ENCODE results near the gene PHACTR4. TPM values are rescaled to one million over a fixed set of nuclear protein-coding genes. Genes with fewer than 3 reads are reported as not detected.

The PHACTR4 gene
- total RNA-seq, 1 donor from 2014 or later = 67.5 TPM

GRCh38 chr1:28328228-28328648 lies 41.3 kb upstream of the PHACTR4 start:
- Mint-ChIP-seq H3K4me1 (peaks cover 21% of the 10 kb centered on the region), H3K36me3 (peaks cover 14% of the 10 kb centered on the region), H3K4me3 (peak overlapping the region; percentile 94), H3K27me3 (ENCODE audit: low read depth) (no peaks in the 10 kb centered on the region), H3K9me3 (no peaks in the 10 kb centered on the region), H3K27ac (peak overlapping the region; percentile 100)
- no peak for DNase-seq (ENCODE audit: low spot score in 2 of 2, unreplicated experiment in 2 of 2)
- TF ChIP-seq CTCF (IDR thresholded peaks at IDR 0.05; ENCODE audit: unreplicated experiment) = no peak

- Mint-ChIP-seq H3K36me3 (peaks cover 15% of the 10 kb centered on the region), H3K4me1 (peaks cover 18% of the 10 kb centered on the region), H3K27ac (peak overlapping the region; percentile 100), H3K27me3 (ENCODE audit: low read depth) (no peaks in the 10 kb centered on the region), H3K4me3 (peak overlapping the region; percentile 94), H3K9me3 (no peaks in the 10 kb centered on the region)
- peak in 1 of 2 experiments; percentile 40 for DNase-seq (ENCODE audit: low spot score in 2 of 2, unreplicated experiment in 2 of 2)
- TF ChIP-seq CTCF (IDR thresholded peaks at IDR 0.05; ENCODE audit: unreplicated experiment) = no peak
Observed at GRCh38 chr1:28329395-28330153, 40.0 kb upstream of the PHACTR4 start.

GRCh38 chr1:28338897-28339296 lies 30.6 kb upstream of the PHACTR4 start:
- no peaks in the 10 kb centered on the region for H3K9me3 Mint-ChIP-seq
- no peaks in the 10 kb centered on the region for H3K27me3 Mint-ChIP-seq (ENCODE audit: low read depth)
- DNase-seq (ENCODE audit: low spot score in 2 of 2, unreplicated experiment in 2 of 2) = no peak
- TF ChIP-seq CTCF (IDR thresholded peaks at IDR 0.05; ENCODE audit: unreplicated experiment) = no peak
- no peak overlapping the region for H3K27ac Mint-ChIP-seq
- no peaks in the 10 kb centered on the region for H3K4me1 Mint-ChIP-seq
- peaks cover 2% of the 10 kb centered on the region for H3K36me3 Mint-ChIP-seq
- no peak overlapping the region for H3K4me3 Mint-ChIP-seq

- TF ChIP-seq CTCF (IDR thresholded peaks at IDR 0.05; ENCODE audit: unreplicated experiment) = no peak
- DNase-seq (ENCODE audit: low spot score in 2 of 2, unreplicated experiment in 2 of 2) = no peak
- Mint-ChIP-seq H3K4me1 (no peaks in the 10 kb centered on the region), H3K4me3 (no peak overlapping the region), H3K9me3 (no peaks in the 10 kb centered on the region), H3K27me3 (ENCODE audit: low read depth) (no peaks in the 10 kb centered on the region), H3K36me3 (peaks cover 2% of the 10 kb centered on the region), H3K27ac (no peak overlapping the region)
Observed at GRCh38 chr1:28339551-28339950, 30.0 kb upstream of the PHACTR4 start.

GRCh38 chr1:28340221-28340974 lies 29.1 kb upstream of the PHACTR4 start:
- DNase-seq (ENCODE audit: low spot score in 2 of 2, unreplicated experiment in 2 of 2) = no peak
- no peaks in the 10 kb centered on the region for H3K27me3 Mint-ChIP-seq (ENCODE audit: low read depth)
- no peak overlapping the region for H3K4me3 Mint-ChIP-seq
- no peak for TF ChIP-seq CTCF (IDR thresholded peaks at IDR 0.05; ENCODE audit: unreplicated experiment)
- peaks cover 2% of the 10 kb centered on the region for H3K36me3 Mint-ChIP-seq
- no peak overlapping the region for H3K27ac Mint-ChIP-seq
- no peaks in the 10 kb centered on the region for H3K4me1 Mint-ChIP-seq
- no peaks in the 10 kb centered on the region for H3K9me3 Mint-ChIP-seq
